Measurements from ENCODE around the gene HERC5.
A peak's percentile ranks its signal among the peaks of the same experiment; 100 is the strongest.
"Not testable (repeated sequence)": the region's sequence is repeated elsewhere in the genome, so short reads cannot be mapped to it uniquely, and the experiment has no call there.

The HERC5 gene

DNA sequence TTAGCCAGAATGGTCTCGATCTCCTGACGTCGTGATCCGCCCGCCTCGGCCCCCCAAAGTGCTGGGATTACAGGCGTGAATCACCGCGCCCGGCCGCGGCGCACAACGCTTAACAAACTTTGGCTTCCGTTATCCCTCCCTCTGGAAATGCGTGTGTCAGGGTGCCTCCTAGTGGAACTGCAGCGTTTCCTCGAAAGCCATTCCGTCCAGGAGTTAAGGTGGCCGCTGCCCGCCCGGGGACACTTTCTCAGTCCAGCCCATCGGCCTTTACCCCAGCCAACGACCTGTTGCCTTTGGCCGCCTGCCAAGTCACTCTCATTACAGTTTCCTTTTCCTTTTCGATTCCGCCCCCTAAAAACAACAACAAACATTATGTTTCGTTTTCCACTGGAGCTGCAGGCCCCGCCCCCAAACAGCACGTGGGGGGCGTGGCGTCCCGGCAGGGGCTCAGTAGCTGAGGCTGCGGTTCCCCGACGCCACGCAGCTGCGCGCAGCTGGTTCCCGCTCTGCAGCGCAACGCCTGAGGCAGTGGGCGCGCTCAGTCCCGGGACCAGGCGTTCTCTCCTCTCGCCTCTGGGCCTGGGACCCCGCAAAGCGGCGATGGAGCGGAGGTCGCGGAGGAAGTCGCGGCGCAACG, at the start of gene HERC5:
Gene HERC5, plus strand, starts transcription at position 450 of the 637 bp plus-strand sequence. Its CDS starts 151 bp downstream, at position 601.
- DNase-seq (ENCODE audit: low read depth), result peak; percentile 44

DNA sequence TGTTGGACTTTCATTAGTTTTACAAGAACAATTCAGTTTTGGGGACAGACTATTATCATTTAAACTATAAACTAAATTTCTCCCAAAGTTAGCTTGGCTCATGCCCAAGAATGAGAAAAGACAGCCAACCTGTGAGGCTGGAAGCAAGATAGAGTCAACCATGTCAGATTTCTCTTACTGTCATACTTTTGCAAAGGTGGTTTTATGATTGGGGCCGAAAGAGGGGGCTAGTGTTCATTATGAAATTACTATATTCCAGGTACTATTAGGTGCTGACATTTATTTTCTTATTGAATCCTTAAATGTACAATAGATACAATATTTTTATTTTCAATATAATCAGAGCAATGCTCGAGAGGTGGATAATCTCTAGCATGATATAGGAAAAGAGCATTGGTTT, 47.7 kb upstream of the HERC5 start:
- DNase-seq (ENCODE audit: low read depth), result no peak

DNA sequence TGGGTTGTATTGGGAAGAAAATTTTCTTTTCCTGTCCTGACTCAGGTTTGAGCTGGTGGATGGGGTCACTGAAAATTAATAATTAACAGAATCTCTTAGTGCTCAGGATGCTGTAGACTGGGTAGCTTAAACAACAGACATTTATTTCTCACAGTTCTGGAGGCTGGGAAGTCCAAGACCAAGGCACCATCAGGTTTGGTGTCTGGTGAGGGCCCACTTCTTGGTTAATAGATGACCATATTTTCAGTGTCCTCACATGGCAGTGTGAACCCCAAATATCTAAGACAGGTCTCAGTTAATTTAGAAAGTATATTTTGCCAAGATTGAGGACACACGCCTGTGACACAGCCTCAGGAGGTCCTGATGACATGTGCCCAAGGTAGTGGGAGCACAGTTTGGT, 47.1 kb upstream of the HERC5 start:
- DNase-seq (ENCODE audit: low read depth), result no peak

DNA sequence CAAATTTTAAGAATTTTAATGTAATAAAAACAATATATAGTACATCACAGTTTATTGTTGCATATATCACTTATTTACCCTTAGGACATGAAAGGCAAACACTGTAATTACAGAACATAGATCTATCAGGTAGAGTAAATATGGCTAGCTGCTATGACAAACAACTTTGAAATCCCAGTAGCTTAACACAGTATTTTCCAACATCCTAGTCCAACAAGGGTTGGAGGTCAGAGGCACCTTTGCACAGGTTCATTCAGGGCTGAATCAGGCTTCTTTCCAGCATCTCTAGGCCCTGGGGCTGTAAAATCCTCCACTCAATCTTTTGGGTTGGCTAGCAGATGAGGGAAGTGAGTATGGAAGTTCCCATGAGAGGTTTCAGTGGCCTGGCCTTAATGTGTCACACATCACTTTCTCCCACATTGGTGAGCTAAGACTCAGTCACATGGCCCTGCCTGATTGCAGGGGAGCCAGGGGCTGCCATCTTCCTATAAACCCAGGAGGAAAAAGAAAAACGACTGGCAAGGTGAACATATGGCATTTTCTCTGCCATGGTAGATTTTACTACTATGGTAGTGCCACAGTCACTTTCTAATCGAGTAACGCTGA, 45.3 kb upstream of the HERC5 start:
- DNase-seq (ENCODE audit: low read depth), result no peak

DNA sequence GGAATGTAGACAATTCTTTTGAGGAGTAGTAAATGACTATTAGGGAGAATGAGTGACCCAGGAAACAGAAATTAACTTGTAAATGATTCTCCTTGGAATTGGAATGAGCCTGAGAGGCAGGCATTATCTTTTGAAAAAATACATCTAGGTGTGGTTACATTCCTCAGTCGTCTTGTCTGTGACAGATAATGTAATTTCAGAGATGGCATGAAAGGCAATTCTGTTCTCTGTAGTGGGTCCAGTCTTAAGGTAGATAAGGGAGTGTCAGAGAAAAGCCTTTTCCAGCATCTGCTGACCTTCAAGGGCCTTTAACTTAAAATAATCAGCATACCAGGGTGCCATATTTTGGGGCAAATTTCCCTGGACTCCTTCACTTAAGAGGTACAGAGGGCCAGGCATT, 43.1 kb upstream of the HERC5 start:
- no peak for DNase-seq (ENCODE audit: low read depth)

DNA sequence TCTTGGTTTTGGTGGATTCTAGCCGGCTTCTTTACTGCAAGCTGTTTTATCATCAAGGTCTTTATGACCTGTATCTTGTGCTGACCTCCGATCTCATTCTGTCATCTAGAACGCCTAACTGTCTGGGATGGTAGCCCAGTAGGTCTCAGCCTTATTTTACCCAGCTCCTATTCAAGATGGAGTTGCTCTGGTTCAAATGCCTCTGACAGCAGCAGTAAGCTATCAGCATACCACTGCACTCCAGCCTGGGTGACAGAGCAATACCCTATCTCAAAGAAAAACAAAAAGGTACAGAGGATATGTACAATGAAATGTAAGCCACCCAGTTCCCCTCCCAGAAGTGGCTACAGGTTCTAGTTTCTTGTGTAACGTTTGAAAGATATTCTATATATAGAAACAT, 42.2 kb upstream of the HERC5 start:
- no peak for DNase-seq (ENCODE audit: low read depth)

DNA sequence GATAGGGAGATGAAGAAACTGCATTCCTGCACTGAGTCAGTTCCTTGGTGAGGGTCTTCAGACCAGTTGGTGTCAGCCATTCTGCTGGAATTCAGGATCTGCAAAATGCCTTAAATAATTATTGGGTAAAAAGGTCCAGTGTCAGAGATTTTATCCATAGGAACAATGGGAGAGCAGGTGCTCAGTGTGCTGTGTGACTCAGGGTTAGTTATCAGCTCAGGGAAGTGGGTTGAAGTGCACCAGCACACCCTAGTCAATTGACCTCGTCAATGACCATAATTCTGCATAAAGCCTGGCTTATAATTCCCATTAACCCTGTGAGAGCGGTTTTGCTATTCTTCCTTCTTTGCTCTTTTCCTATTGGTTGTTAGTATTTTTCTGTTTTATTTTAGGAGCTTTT, 40.9 kb upstream of the HERC5 start:
- DNase-seq (ENCODE audit: low read depth), result no peak

DNA sequence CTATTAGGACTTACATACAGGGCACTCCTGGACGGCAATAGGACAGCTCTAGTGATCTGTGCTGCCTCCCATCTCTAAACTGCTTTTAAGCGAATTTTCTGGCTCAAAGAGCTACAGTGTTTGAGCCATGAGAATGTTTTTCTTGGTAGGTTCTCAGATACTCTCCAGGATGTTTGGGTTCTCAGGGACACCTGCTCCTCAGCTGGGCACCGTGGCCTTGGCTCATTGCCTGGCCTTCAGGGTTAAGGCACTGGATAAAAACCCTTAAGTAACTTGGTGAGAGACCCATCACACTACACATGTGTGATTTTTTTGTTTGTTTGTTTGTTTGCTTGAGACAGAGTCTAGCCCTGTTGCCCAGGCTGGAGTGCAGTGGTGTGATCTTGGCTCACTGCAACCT, 38.5 kb upstream of the HERC5 start:
- DNase-seq (ENCODE audit: low read depth), result no peak

DNA sequence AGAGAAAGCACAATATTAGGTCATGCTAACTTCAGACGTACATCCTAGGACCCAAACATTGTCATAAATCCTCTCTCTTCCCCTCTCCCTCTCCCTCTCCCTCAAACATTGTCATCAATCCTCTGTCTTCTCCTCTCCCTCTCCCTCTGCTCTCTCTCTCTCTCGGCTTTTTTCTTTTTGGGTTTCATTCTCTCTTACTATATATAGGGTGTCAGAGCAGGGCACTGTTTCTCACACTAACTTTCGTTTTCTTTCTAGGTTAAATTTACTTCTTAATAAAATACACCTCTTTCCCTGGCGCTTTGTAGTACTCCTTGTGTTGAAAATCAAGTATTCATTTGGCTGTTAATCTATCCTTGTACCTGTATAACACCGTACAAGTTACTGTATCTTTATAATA, 37.0 kb upstream of the HERC5 start:
- DNase-seq (ENCODE audit: low read depth), result no peak

DNA sequence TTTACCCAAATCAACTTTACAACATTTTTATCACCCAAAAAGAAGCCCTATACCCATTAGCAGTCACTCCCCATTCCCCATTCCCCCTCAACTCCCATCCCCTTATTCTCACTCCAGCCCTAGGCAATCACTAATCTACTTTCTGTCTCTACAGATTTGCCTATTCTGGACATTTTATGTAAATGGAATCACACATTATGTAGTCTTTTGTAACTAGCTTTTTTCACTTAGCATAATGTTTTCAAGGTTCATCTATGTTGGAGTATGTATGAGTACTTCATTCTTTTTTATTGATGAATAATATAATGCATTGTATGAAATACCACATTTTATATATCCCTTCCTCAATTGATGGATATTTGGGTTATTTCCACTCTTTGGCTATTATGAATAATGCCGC, 36.1 kb upstream of the HERC5 start:
- no peak for DNase-seq (ENCODE audit: low read depth)

DNA sequence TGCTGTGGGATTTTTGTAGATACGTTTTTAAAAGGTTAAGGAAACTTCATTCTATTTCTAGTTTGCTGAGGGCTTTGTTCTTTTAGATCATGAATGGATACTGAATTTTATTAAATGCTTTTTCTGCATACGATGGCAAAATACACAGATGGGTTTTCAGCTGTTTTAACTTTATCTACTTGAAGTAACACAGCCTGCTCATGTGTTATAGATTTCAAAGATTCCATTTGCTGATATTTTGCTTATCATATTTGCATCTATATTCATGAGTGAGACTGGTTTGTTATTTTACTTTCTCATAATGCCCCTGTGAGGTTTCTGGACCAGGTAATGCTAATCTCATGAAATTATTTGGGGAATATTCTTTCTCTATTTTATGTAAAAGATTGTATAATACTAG, 34.5 kb upstream of the HERC5 start:
- no peak for DNase-seq (ENCODE audit: low read depth)

DNA sequence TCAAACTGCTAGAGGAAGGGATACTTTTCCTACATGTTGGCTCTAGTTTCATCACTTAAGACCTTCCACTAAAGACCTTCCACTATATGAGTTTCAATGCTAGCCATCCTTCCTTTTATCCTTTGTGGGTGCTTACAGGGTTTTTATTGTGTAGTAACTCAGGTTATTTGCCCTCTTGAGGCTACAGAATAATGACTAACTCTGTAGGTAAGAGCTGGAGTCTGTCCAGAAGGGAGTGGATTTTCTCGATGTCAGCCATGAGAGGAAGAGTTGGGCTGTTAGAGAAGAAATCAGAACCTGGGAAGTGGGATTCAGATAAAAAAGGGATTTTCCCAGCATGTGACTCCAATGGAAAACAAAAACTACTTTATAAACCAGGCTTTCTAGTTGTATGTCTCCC, 27.5 kb upstream of the HERC5 start:
- no peak for DNase-seq (ENCODE audit: low read depth)

DNA sequence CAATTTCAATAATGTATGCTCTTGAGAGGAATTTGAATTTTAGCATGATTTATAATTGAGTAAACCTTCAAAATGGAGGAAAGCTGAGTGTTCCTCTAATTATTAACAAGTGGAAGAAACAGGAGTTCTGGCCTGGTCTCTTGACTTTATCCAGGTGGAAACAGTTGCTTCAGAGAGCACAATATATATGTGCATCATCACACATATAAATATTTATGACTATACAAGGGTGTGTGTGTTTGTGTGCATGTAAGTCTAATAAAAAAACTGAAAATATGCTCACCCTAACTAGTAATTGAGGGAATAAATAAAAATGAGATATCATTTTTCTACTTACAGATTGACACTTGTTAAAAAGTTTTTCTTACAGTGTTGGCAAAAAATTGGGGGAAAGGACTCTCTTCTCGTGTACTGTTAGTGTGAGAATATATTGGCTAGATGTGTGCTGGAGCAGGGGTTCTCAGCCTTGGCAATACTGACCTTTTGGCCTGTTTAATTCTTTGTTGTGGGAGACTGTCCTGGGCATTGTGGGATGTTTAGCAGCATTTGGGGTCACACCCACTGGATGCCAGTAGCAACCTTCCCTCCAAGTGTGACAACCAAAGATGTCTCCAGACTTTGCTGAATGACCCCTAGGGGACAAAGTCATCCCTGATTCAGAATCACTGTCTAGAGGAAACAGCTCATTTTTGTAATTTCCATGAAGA, 20.8 kb upstream of the HERC5 start:
- no peak for DNase-seq (ENCODE audit: low read depth)

DNA sequence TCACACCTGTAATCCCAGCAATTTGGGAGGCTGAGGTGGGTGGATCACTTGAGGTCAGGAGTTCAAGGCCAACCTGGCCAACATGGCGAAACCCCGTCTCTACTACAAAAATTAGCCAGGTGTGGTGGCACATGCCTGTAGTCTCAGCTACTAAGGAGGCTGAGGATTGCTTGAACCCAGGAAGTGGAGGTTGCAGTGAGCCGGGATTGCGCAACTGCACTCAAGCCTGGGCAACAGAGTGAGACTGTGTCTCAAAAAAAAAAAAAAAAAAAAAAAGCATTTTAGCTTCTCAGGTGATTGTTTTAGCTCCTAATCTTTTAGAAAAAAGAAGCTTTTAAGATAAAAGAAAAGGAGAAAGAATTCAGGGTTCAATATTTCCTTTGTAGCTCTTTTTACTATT, 19.0 kb upstream of the HERC5 start:
- DNase-seq (ENCODE audit: low read depth), result not testable (repeated sequence)

DNA sequence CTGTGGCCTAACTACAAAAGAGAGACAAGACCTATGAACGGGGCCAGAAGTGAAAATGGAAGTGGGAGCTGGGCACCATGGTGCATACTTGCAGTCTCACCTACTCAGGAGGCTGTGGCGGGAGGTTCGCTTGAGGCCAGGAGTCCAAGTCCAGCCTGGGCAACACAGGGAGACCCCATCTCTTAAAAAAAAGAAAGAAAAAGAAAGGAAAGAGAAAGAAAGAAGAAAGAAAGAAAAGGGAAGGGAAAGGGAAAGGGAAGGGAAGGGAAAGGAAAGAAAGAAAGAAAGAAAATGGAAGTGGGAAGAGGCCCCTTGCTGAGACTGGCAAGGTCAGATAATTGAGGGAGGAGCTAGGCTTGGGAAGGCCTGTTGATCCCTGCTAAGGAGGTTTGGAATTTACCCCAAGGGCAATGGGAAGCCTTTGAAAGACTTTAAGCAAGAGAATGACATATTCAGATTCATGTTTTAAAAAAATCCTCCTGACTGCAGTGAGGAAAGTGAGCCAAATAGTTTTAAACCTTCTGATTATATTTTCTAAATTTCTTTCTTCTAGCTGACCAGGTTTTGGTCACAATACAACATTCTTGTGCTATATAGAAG, 17.7 kb upstream of the HERC5 start:
- DNase-seq (ENCODE audit: low read depth), result no peak

DNA sequence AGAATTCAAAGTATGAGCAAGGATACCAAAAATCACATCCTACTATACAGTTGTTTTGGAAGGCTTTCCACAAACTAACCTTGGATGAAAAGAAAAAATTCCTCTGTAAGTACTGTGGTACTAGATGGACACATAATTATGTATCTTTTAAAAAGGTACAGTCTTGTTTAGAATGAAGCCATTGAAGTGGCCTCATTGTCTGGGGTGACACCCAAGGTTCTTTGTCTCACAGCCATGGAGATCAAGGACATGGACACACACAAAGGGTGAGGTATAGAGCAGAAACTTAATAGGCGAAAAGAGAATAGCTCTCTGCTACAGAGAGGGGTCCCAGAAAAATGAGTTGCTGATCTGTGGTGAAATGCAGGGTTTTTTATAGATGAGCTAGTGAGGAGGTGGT, 16.8 kb upstream of the HERC5 start:
- no peak for DNase-seq (ENCODE audit: low read depth)

DNA sequence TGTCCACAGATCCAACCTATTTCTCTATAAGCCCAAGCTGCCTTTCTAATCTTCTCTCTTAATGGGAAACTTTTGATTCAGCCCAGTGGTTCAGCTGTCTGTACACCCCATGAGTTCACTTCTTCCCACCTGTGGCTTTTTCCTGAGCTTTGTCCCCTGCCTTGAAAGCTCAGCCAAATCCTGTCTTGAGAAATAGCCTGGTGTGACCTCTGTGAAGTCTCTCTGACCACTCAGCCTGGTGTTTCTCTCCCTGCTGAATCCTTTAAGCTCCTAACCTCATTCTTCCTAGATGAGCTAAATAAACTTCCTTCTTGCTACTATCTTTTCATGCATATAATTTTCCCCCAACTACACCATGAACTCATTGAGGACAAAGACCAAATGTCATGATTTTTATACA, 15.2 kb upstream of the HERC5 start:
- no peak for DNase-seq (ENCODE audit: low read depth)

DNA sequence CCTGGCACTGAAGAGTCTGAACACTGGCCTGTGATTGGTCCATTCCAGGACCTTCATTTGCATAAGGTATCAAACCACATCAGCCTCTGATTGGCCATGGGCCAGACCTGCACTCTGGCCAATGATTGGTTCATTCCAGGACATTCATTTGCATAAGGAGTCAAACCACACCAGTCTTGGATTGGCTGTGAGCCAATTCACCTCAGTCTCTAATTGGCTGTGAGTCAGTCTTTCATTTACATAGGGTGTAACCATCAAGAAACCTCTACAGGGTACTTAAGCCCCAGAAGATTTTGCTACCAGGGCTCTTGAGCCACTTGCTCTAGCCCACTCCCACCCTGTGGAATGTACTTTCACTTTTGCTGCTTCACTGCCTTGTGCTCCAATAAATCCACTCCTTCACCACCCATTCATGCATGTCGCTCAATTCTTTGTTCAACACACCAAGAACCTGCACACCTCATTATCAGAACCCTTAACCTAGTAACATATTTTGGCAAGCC, 14.2 kb upstream of the HERC5 start:
- DNase-seq (ENCODE audit: low read depth), result no peak

DNA sequence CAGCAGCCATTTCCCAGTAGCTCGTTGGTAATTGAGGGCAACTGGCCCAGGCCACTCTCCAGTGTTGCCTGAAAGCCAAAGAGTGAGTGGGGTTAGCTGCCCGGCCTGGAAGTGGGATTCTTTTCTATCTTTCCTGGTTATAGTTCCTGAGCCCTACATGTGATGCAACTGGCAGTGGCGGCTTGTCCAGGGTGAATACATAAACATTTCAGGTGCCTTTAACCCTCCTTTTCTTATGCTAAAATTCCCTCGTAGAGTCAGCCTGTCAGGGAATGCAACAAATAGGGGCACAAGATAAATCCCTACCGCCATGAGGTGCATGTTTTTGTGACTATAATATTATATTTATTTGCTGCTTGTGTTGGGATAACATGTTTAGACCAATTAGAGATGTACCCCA, 13.4 kb upstream of the HERC5 start:
- DNase-seq (ENCODE audit: low read depth), result no peak

DNA sequence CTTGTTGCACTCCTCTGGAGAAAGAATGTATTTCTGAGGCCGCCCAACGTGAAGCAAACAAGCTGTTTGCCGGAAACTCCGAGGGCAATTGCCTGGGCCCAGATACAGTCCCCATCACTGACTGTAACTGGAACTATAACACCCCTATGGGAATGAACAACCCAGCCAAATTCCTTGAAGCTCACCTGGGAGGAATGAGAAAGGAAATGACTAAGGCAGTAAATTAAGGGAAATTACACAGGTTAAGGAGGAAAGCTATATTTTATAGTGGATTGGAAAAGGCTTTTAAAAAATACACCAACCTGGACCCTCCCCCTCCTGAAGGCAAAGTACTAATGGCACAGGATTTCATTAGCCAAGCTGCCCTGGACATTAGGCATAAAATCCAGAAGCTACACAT, 11.7 kb upstream of the HERC5 start:
- DNase-seq (ENCODE audit: low read depth), result no peak

DNA sequence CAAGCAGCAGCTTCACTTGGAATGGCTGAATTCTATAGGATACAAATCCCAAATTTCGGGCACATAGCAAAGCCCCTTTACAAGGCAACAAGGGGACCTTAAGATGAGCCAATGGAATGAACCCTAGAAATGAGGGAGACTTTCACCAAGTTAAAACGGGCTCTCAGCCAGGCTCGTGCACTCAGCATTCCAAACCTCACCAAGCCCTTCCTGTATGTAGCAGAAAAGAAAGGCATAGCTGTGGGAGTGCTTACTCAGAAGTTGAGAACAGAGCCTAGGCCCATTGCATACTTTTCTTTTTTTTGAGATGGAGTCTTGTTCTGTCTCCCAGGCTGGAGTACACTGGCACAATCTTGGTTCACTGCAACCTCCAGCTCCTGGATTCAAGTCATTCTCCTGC, 10.8 kb upstream of the HERC5 start:
- DNase-seq (ENCODE audit: low read depth), result no peak

DNA sequence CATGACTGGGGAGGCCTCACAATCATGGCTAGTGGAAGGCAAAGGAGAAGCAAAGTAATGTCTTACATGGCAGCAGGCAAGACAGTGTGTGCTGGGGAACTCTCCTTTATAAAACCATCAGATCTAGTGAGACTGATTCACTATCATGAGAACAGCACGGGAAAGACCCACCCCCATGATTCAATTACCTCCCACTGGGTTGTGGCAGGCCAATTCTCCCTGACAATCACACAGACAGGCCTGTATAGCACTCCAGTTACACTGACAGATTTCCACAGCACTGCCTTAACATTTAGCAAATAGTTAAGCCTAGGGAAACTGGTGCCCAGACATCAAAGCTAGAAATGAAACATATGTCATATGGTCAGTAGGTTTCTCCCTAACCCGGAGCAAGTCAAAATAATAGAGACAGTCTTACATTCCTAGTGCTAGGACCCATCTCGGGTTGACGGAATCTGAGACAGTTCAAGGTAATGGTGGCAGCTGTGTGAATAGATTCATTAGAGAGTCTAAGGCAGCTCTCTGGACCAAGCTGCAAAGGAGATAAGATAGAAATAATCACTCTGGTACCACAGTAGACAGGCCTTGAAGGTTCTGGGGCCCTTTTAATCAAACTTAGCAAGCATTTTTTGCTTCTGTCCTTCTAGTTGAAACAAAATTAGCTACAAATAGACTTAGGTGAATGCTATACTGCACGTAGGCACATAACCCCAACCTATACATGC, 9.4 kb upstream of the HERC5 start:
- DNase-seq (ENCODE audit: low read depth), result no peak

Measured in GM04503 (cell line).